Measurements from ENCODE around the gene TEX44. TPM values are rescaled to one million over a fixed set of nuclear protein-coding genes. Genes with fewer than 3 reads are reported as not detected.
"Not testable (repeated sequence)": the region's sequence is repeated elsewhere in the genome, so short reads cannot be mapped to it uniquely, and the experiment has no call there.

Gene TEX44
- total RNA-seq, 4 donors from 2014 or later: not detected

DNA sequence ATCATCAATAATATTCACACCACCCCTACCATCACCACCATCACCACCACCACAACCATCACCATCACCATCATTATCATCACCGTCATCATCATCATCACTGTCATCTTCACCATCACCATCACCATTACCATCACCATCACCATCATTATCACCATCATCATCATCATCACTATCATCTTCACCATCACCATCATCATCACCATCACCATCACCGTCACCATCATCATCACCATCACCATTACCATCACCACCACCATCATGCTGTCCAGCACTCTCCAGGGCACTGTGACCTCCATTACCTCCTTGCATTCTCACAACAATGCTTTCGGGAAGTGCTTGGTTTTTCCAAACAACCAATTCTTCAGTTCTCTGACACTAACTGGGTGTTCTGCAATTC is 13.1 kb upstream of the TEX44 start:
- TF ChIP-seq, protein P1, sequence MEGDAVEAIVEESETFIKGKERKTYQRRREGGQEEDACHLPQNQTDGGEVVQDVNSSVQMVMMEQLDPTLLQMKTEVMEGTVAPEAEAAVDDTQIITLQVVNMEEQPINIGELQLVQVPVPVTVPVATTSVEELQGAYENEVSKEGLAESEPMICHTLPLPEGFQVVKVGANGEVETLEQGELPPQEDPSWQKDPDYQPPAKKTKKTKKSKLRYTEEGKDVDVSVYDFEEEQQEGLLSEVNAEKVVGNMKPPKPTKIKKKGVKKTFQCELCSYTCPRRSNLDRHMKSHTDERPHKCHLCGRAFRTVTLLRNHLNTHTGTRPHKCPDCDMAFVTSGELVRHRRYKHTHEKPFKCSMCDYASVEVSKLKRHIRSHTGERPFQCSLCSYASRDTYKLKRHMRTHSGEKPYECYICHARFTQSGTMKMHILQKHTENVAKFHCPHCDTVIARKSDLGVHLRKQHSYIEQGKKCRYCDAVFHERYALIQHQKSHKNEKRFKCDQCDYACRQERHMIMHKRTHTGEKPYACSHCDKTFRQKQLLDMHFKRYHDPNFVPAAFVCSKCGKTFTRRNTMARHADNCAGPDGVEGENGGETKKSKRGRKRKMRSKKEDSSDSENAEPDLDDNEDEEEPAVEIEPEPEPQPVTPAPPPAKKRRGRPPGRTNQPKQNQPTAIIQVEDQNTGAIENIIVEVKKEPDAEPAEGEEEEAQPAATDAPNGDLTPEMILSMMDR (IDR thresholded peaks at IDR 0.05): no peak
- no peak for TF ChIP-seq POLR2A (IDR thresholded peaks at IDR 0.05)
- no peaks in the 10 kb centered on the region for H3K9me3 ChIP-seq
- no peaks in the 10 kb centered on the region for H3K27me3 ChIP-seq
- intact Hi-C loops (cut with DNase I; ENCODE audit: low total_unique reads): no loop called here
- H3K36me3 ChIP-seq: no peaks in the 10 kb centered on the region
- no peak for DNase-seq
- H3K4me3 ChIP-seq: no peak overlapping the region
- H3K27ac ChIP-seq: no peak overlapping the region
- H3K4me1 ChIP-seq: no peaks in the 10 kb centered on the region

DNA sequence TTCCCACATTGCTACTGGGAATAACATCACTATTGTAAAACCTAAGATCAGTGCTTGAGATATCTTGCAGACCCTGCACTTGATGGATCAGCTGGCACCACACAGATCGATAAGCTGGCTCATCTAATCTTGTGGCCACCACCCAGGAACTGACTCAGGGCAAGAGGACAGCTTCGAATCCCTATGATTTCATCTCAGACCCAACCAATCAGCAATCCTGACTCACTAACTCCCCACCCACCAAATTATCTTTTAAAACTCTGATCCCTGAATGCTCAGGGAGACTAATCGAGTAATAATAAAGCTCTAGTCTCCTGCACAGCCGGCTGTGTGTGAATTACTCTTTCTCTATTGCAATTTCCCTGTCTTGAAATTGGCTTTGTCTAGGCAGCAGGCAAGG is 11.3 kb upstream of the TEX44 start:
- no peak for DNase-seq
- no peak for TF ChIP-seq POLR2A (IDR thresholded peaks at IDR 0.05)
- TF ChIP-seq, protein P1 (IDR thresholded peaks at IDR 0.05): no peak
- Histone ChIP-seq H3K4me1 (no peaks in the 10 kb centered on the region), H3K9me3 (no peaks in the 10 kb centered on the region), H3K36me3 (no peaks in the 10 kb centered on the region), H3K27me3 (no peaks in the 10 kb centered on the region), H3K4me3 (no peak overlapping the region), H3K27ac (no peak overlapping the region)
- intact Hi-C loops (cut with DNase I; ENCODE audit: low total_unique reads): no loop called here

DNA sequence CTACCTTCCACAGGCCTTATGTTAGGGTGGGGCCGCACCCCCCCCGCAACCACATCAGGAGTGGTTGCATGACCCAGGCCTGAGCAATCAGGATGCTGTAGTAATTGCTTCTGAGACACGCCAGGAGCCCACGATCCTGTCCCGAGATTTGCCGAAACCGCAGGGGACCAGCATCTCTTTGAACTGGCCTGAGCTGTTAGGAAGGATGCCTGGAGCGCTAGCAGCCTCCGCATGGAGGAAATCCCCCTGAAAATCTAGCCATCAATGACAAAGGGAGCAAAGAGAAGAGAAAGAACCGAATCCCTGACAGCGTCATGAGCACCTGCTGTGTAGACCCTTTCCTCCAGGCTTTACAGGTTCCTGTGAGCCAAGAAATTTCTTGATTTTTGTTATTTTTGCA is 8.7 kb upstream of the TEX44 start:
- intact Hi-C loops (cut with DNase I; ENCODE audit: low total_unique reads): no loop called here
- TF ChIP-seq, protein P1 (IDR thresholded peaks at IDR 0.05): no peak
- no peak for TF ChIP-seq POLR2A (IDR thresholded peaks at IDR 0.05)
- Histone ChIP-seq H3K27ac (no peak overlapping the region), H3K27me3 (no peaks in the 10 kb centered on the region), H3K4me3 (no peak overlapping the region), H3K4me1 (no peaks in the 10 kb centered on the region), H3K36me3 (no peaks in the 10 kb centered on the region), H3K9me3 (no peaks in the 10 kb centered on the region)
- DNase-seq: no peak

DNA sequence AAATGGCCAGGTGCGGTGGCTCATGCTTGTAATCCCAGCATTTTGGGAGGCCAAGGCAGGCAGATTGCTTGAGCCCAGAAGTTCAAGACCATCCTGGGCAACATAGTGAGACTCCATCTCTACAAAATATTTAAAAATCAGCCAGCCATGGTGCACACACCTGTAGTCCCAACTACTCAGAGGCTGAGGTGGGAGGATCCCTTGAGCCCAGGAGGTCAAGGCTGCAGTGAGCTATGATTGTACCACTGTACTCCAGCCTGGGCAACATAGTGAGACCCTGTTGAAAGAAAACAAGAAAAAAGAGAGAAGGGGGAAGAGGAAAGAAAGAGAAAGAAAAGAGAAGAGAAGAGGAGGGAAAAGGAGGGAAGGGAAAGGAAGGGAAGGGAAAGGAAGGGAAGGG is 4.9 kb upstream of the TEX44 start:
- H3K27me3 ChIP-seq; DNase-seq; H3K4me1 ChIP-seq; H3K27ac ChIP-seq; H3K4me3 ChIP-seq; H3K9me3 ChIP-seq; H3K36me3 ChIP-seq; intact Hi-C loops (cut with DNase I; ENCODE audit: low total_unique reads): not testable (repeated sequence)

DNA sequence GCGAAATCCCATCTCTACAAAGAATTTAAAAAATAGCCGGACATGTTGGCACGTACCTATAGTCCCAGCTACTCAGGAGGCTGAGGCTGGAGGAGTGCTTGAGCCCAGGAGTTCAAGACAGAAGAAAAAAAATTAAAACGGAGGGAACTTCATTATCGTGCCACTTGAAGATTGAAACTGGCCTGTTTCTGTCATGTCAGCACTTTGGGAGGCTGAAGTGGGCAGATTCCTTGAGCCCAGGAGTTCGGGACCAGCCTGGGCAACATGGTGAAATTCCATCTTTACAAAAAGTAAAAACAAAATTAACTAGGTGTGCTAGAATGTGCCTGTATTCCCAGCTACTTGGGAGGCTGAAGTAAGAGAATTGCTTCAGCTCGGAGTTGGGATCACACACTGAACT is 3.0 kb upstream of the TEX44 start:
- Histone ChIP-seq H3K9me3 (no peaks in the 10 kb centered on the region), H3K27me3 (no peaks in the 10 kb centered on the region), H3K4me1 (no peaks in the 10 kb centered on the region), H3K36me3 (no peaks in the 10 kb centered on the region), H3K27ac (no peak overlapping the region), H3K4me3 (no peak overlapping the region)
- intact Hi-C loops (cut with DNase I; ENCODE audit: low total_unique reads): loop anchor here (10.0 kb wide), 1 partner anchor 55 kb away; the partner anchor contains the start of gene NMUR1
- no peak for TF ChIP-seq POLR2A (IDR thresholded peaks at IDR 0.05)
- TF ChIP-seq, protein P1 (IDR thresholded peaks at IDR 0.05): no peak
- no peak for DNase-seq

DNA sequence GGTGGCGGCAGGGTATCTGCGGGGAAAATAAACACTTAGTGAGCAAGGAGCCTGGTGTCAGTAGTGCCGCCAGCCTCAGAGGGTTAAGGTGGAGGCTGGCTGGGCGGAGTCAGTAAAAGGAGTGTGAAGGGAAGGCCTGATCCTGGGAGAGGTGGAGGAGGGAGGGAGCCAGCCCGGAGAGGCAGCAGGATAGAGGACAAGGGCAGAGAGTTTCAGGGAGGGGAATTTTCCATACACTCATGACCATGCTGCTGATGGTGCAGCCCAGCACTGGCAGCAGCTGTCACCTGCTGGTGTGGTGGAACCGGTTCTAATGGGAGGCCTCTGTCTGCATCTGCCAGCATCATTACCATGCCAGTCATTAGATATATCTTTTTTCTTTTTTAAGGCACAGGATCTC is 2.0 kb upstream of the TEX44 start:
- no peak for DNase-seq
- Histone ChIP-seq H3K4me3 (no peak overlapping the region), H3K4me1 (no peaks in the 10 kb centered on the region), H3K27ac (no peak overlapping the region), H3K36me3 (no peaks in the 10 kb centered on the region), H3K27me3 (no peaks in the 10 kb centered on the region), H3K9me3 (no peaks in the 10 kb centered on the region)
- no peak for TF ChIP-seq POLR2A (IDR thresholded peaks at IDR 0.05)
- TF ChIP-seq, protein P1 (IDR thresholded peaks at IDR 0.05): no peak
- intact Hi-C loops (cut with DNase I; ENCODE audit: low total_unique reads): loop anchor here (10.0 kb wide), 1 partner anchor 56 kb away; the partner anchor contains the start of gene NMUR1
